ENCODE data around the gene GNAT1.

GNAT1 gene

GRCh38 chr3:50154840-50155490 is 36.4 kb upstream of the GNAT1 start, which contains the start of gene SEMA3F:
SEMA3F (plus strand) TSS chr3:50155324; CDS start chr3:50159623, 4,299 bp downstream.
- TF ChIP-seq REST (IDR thresholded peaks at IDR 0.05; ENCODE audit: insufficient read depth in 1 of 2, low read depth in 2 of 2, low read length in 2 of 2) (no peak), POLR2AphosphoS5 (IDR thresholded peaks at IDR 0.05; ENCODE audit: low read depth, low read length) (peak; percentile 34; the same call in 1 of the 2 replicates), SIN3A (IDR thresholded peaks at IDR 0.05; ENCODE audit: borderline replicate concordance, insufficient read depth, low read length) (no peak), TAF1 (IDR thresholded peaks at IDR 0.05; ENCODE audit: borderline replicate concordance, insufficient read depth, low read length) (no peak)

- no peak for TF ChIP-seq TAF1 (IDR thresholded peaks at IDR 0.05; ENCODE audit: borderline replicate concordance, insufficient read depth, low read length)
- no peak for TF ChIP-seq FOXP2 (optimal IDR thresholded peaks at IDR 0.05; ENCODE audit: borderline replicate concordance, extremely low read depth, extremely low read length, insufficient read depth)
- TF ChIP-seq POLR2AphosphoS5 (IDR thresholded peaks at IDR 0.05; ENCODE audit: low read depth, low read length), result no peak
- TF ChIP-seq REST (IDR thresholded peaks at IDR 0.05; ENCODE audit: insufficient read depth in 1 of 2, low read depth in 2 of 2, low read length in 2 of 2), result no peak
- TF ChIP-seq SIN3A (IDR thresholded peaks at IDR 0.05; ENCODE audit: borderline replicate concordance, insufficient read depth, low read length), result no peak
Measured at GRCh38 chr3:50155491-50155878, 35.9 kb upstream of the GNAT1 start.

GRCh38 chr3:50155891-50156290 is 35.5 kb upstream of the GNAT1 start:
- TF ChIP-seq FOXP2 (optimal IDR thresholded peaks at IDR 0.05; ENCODE audit: borderline replicate concordance, extremely low read depth, extremely low read length, insufficient read depth), result no peak
- no peak for TF ChIP-seq TAF1 (IDR thresholded peaks at IDR 0.05; ENCODE audit: borderline replicate concordance, insufficient read depth, low read length)
- TF ChIP-seq REST (IDR thresholded peaks at IDR 0.05; ENCODE audit: insufficient read depth in 1 of 2, low read depth in 2 of 2, low read length in 2 of 2), result no peak
- TF ChIP-seq POLR2AphosphoS5 (IDR thresholded peaks at IDR 0.05; ENCODE audit: low read depth, low read length), result no peak
- no peak for TF ChIP-seq SIN3A (IDR thresholded peaks at IDR 0.05; ENCODE audit: borderline replicate concordance, insufficient read depth, low read length)

GRCh38 chr3:50156549-50157493 is 34.6 kb upstream of the GNAT1 start:
- TF ChIP-seq TAF1 (IDR thresholded peaks at IDR 0.05; ENCODE audit: borderline replicate concordance, insufficient read depth, low read length) (no peak), FOXP2 (optimal IDR thresholded peaks at IDR 0.05; ENCODE audit: borderline replicate concordance, extremely low read depth, extremely low read length, insufficient read depth) (no peak), REST (IDR thresholded peaks at IDR 0.05; ENCODE audit: insufficient read depth in 1 of 2, low read depth in 2 of 2, low read length in 2 of 2) (no peak), POLR2AphosphoS5 (IDR thresholded peaks at IDR 0.05; ENCODE audit: low read depth, low read length) (no peak), SIN3A (IDR thresholded peaks at IDR 0.05; ENCODE audit: borderline replicate concordance, insufficient read depth, low read length) (no peak)
